Tongue (tissue), 2 donors: Measurements from ENCODE around the gene ZIC2. TPM values are rescaled to one million over a fixed set of nuclear protein-coding genes. Genes with fewer than 3 reads are reported as not detected.
"Not testable (repeated sequence)": the region's sequence is repeated elsewhere in the genome, so short reads cannot be mapped to it uniquely, and the experiment has no call there.

Experiments
- DNase-seq: peaks from one replicate; pipeline ENCODE4 v3.0.0-alpha.2; 2015
- total RNA-seq: library from RNA; depleted of rRNA; stranded (reverse); fragments of >200 nt; gene quantifications from one replicate; pipeline ENCODE4 v1.2.3, GENCODE V29; 2014

ZIC2 gene
- total RNA-seq, 1 donor from 2014 or later, result not detected

GRCh38 chr13:100019780-100020356 is 38.3 kb downstream of the ZIC2 start:
- DNase-seq, result no peak

- no peak for DNase-seq
Measured at GRCh38 chr13:100022798-100023197, 41.2 kb downstream of the ZIC2 start.

GRCh38 chr13:100024023-100024422 is 42.4 kb downstream of the ZIC2 start:
- DNase-seq, result no peak

GRCh38 chr13:100029933-100030332 is 48.3 kb downstream of the ZIC2 start:
- no peak for DNase-seq

GRCh38 chr13:100032642-100033041 is 51.1 kb downstream of the ZIC2 start:
- not testable (repeated sequence) for DNase-seq

- no peak for DNase-seq
Measured at GRCh38 chr13:100035936-100036335, 54.4 kb downstream of the ZIC2 start.

Other genes starting within 250 kb of the ZIC2 start
- gene ZIC5, start 10.0 kb upstream of the ZIC2 start, total RNA-seq, result not detected
- 59.7 TPM for gene PCCA, start 107.3 kb downstream of the ZIC2 start, total RNA-seq